B cell (primary cell): ENCODE results near the gene TRPV2. TPM values are rescaled to one million over a fixed set of nuclear protein-coding genes. Genes with fewer than 3 reads are reported as not detected.

Experiments
- ATAC-seq: fragments of 200-7000 bp; cut with Tn5 transposase; one replicate; pipeline ENCODE4 v1.10.0; 2021; ENCODE audit warnings: low read depth, mild to moderate bottlenecking, moderate number of reproducible peaks, moderate library complexity
- CTCF ChIA-PET: fragments of 350-600 bp; sonication (Branson Sonifier 250); formaldehyde crosslinking; loops from one replicate; lab custom pipeline; 2021; ENCODE audit warnings: antibody characterized with exemption, inconsistent platforms; lab: Charles Lee
- POLR2A ChIA-PET: fragments of 350-600 bp; sonication (Branson Sonifier 250); formaldehyde crosslinking; loops from one replicate; lab custom pipeline; 2021; ENCODE audit warnings: antibody characterized with exemption; lab: Charles Lee
- DNase-seq: peaks from one replicate; pipeline ENCODE4 v3.0.0; 2013
- H2AFZ ChIP-seq: 2 replicates; pipeline ENCODE4 v1.6.1; 2012; ENCODE audit warnings: mild to moderate bottlenecking, low read depth, low read length; ENCODE audit not compliant: insufficient read depth, poor library complexity, severe bottlenecking
- H3K27ac ChIP-seq, 2 donors: 1 replicate in 1 of 2; 2 replicates in 1 of 2; pipeline ENCODE4 v1.5.1; 2012 to 2013; ENCODE audit warnings: low read length in 2 of 2, mild to moderate bottlenecking in 2 of 2, moderate library complexity in 1 of 2
- H3K27me3 ChIP-seq, 4 experiments: fragments of 200-600 bp in 1 of 4; sonication (generic) in 1 of 4; replicated peaks in 1 of 4; 1 replicate in 2 of 4; 2 replicates in 2 of 4; pipeline versions ENCODE4 v1.6.1 to v1.7.0; 2013 to 2016; ENCODE audit warnings: low read length in 3 of 4, mild to moderate bottlenecking in 2 of 4, mixed read lengths in 1 of 4, moderate library complexity in 1 of 4; ENCODE audit not compliant: insufficient read depth in 4 of 4, control insufficient read depth in 3 of 4; ENCODE audit errors: control extremely low read depth in 1 of 4
- H3K36me3 ChIP-seq, 2 experiments: replicated peaks in 1 of 2; 1 replicate in 1 of 2; 2 replicates in 1 of 2; pipeline versions ENCODE4 v1.6.1 to v1.7.1; 2013; ENCODE audit warnings: low read length in 1 of 2; ENCODE audit not compliant: insufficient read depth in 2 of 2, control insufficient read depth in 1 of 2; ENCODE audit errors: control extremely low read depth in 1 of 2, extremely low read depth in 1 of 2
- H3K4me1 ChIP-seq, 2 donors: fragments of 200-600 bp in 1 of 2; sonication (generic) in 1 of 2; 1 replicate in 1 of 2; 2 replicates in 1 of 2; pipeline versions ENCODE4 v1.5.1 to v1.6.1; 2013 to 2017; ENCODE audit warnings: low read length in 2 of 2; ENCODE audit not compliant: control insufficient read depth in 2 of 2, insufficient read depth in 2 of 2
- H3K4me2 ChIP-seq: replicated peaks from 2 replicates; pipeline ENCODE3; 2012; ENCODE audit warnings: mild to moderate bottlenecking, low read depth, low read length; ENCODE audit not compliant: poor library complexity, severe bottlenecking
- H3K4me3 ChIP-seq, 5 experiments: fragments of 200-600 bp in 1 of 5; sonication (generic) in 1 of 5; 1 replicate in 3 of 5; 2 replicates in 2 of 5; pipeline versions ENCODE4 v1.5.1 to v1.7.0; 2011 to 2016; ENCODE audit warnings: low read length in 4 of 5, mild to moderate bottlenecking in 4 of 5, low read depth in 2 of 5, control low read depth in 1 of 5, moderate library complexity in 1 of 5; ENCODE audit not compliant: insufficient read depth in 1 of 5; ENCODE audit errors: control extremely low read depth in 1 of 5, extremely low read depth in 1 of 5
- H3K79me2 ChIP-seq: fragments of 200-600 bp; sonication (generic); one replicate; pipeline ENCODE4 v1.6.0; 2016; ENCODE audit warnings: low read length; ENCODE audit not compliant: control insufficient read depth, insufficient read depth
- H3K9ac ChIP-seq: fragments of 200-600 bp; sonication (generic); 2 replicates; pipeline ENCODE4 v1.6.1; 2017; ENCODE audit warnings: mild to moderate bottlenecking, low read length, moderate library complexity
- H3K9me3 ChIP-seq, 3 donors: one replicate each; pipeline versions ENCODE4 v1.6.1 to v1.7.1; 2013; ENCODE audit warnings: low read length in 2 of 3; ENCODE audit not compliant: control insufficient read depth in 2 of 3, insufficient read depth in 1 of 3; ENCODE audit errors: control extremely low read depth in 1 of 3
- H4K20me1 ChIP-seq: 2 replicates; pipeline ENCODE4 v1.6.0; 2012; ENCODE audit warnings: mild to moderate bottlenecking, low read length; ENCODE audit not compliant: insufficient read depth, control insufficient read depth, poor library complexity, severe bottlenecking
- H3K27ac Mint-ChIP-seq: one replicate; pipeline ENCODE4 v1.8.0; 2021; ENCODE audit warnings: mixed read lengths
- H3K27me3 Mint-ChIP-seq: one replicate; pipeline ENCODE4 v1.8.0; 2021; ENCODE audit warnings: mixed read lengths
- H3K4me1 Mint-ChIP-seq: one replicate; pipeline ENCODE4 v1.8.0; 2021; ENCODE audit warnings: mixed read lengths
- H3K4me3 Mint-ChIP-seq: one replicate; pipeline ENCODE4 v1.8.0; 2021; ENCODE audit warnings: mixed read lengths
- H3K9me3 Mint-ChIP-seq: one replicate; pipeline ENCODE4 v1.8.0; 2022; ENCODE audit warnings: mixed read lengths; ENCODE audit not compliant: insufficient read depth
- CTCF ChIP-seq: fragments of 200-600 bp; IDR thresholded peaks from one replicate; pipeline ENCODE4 v1.8.0; 2022; ENCODE audit warnings: antibody characterized with exemption, mild to moderate bottlenecking
- EZH2 ChIP-seq: IDR thresholded peaks from 2 replicates; pipeline ENCODE4 v1.6.1; 2012; ENCODE audit warnings: borderline replicate concordance, low read depth, mild to moderate bottlenecking, moderate library complexity, low read length; ENCODE audit not compliant: insufficient read depth, poor library complexity, severe bottlenecking
- WGBS: methylation state at CpG from one replicate; pipeline ENCODE4 v1.1.5; 2013; ENCODE audit warnings: missing lambda C conversion rate; ENCODE audit not compliant: insufficient coverage; 5-methylcytosine and 5-hydroxymethylcytosine counted together
- intact Hi-C: fragments of 100-400 bp; cut with micrococcal nuclease; formaldehyde crosslinking; loops from one replicate; pipeline ENCODE4 v1.10.0; 2022
- polyA plus RNA-seq: library from polyadenylated mRNA; depleted of rRNA; stranded (reverse); fragments of >200 nt; gene quantifications from 2 replicates; pipeline ENCODE4 v1.2.3, GENCODE V29; 2012
- total RNA-seq, 2 donors: library from RNA; stranded (reverse); fragments of 120-200 nt in 1 of 2; gene quantifications; 1 replicate in 1 of 2; 2 replicates in 1 of 2; pipeline versions ENCODE4 v1.2.3 to v1.2.4, GENCODE V29; 2013 to 2022

The TRPV2 gene
- total and polyA plus RNA-seq, 2 donors (not counting 1 experiment from before 2014, with no cell fraction given): 58.6 to 89.0 TPM

GRCh38 chr17:16474012-16474725 lies 58.8 kb downstream of the TRPV2 start:
- no peaks in the 10 kb centered on the region for H3K4me1 Mint-ChIP-seq
- no peak overlapping the region for H3K27ac ChIP-seq
- H3K9ac ChIP-seq: no peak overlapping the region
- no peaks in the 10 kb centered on the region for H3K9me3 Mint-ChIP-seq
- H3K4me2 ChIP-seq: no peak overlapping the region
- 94% methylated on average over 11 of the region's 13 CpGs for WGBS
- H3K4me1 ChIP-seq: no peaks in the 10 kb centered on the region
- ATAC-seq (no peak), DNase-seq (no peak)
- intact Hi-C loops: no loop called here
- H3K79me2 ChIP-seq: no peaks in the 10 kb centered on the region
- H3K27ac Mint-ChIP-seq: no peak overlapping the region
- no peaks in the 10 kb centered on the region for H3K27me3 ChIP-seq
- no peak overlapping the region for H2AFZ ChIP-seq
- H3K9me3 ChIP-seq: no peaks in the 10 kb centered on the region
- no peaks in the 10 kb centered on the region for H4K20me1 ChIP-seq
- H3K27me3 Mint-ChIP-seq: no peaks in the 10 kb centered on the region
- no peaks in the 10 kb centered on the region for H3K36me3 ChIP-seq
- TF ChIP-seq CTCF (no peak), EZH2 (no peak)
- ChIA-PET CTCF (no interaction called here), POLR2A (no interaction called here)
- no peak overlapping the region for H3K4me3 Mint-ChIP-seq
- H3K4me3 ChIP-seq: no peak overlapping the region

GRCh38 chr17:16475179-16475704 lies 59.9 kb downstream of the TRPV2 start:
- Histone ChIP-seq H3K4me3 (no peak overlapping the region), H3K9me3 (no peaks in the 10 kb centered on the region), H3K4me1 (no peaks in the 10 kb centered on the region), H2AFZ (no peak overlapping the region), H3K27ac (no peak overlapping the region), H3K4me2 (no peak overlapping the region), H3K27me3 (no peaks in the 10 kb centered on the region), H3K79me2 (no peaks in the 10 kb centered on the region), H3K36me3 (no peaks in the 10 kb centered on the region), H3K9ac (no peak overlapping the region), H4K20me1 (no peaks in the 10 kb centered on the region)
- intact Hi-C loops: no loop called here
- Mint-ChIP-seq H3K9me3 (no peaks in the 10 kb centered on the region), H3K4me1 (no peaks in the 10 kb centered on the region), H3K4me3 (no peak overlapping the region), H3K27ac (no peak overlapping the region), H3K27me3 (no peaks in the 10 kb centered on the region)
- no peak for ATAC-seq
- TF ChIP-seq CTCF (no peak), EZH2 (no peak)
- no peak for DNase-seq
- POLR2A ChIA-PET: no interaction called here
- CTCF ChIA-PET: no interaction called here
- WGBS: 92% methylated on average over 3 of the region's 4 CpGs
